ENCODE measurements around the gene WBP1L. TPM values are rescaled to one million over a fixed set of nuclear protein-coding genes. Genes with fewer than 3 reads are reported as not detected.

WBP1L gene
- total and polyA plus RNA-seq, 4 donors = 12.3 to 43.6 (median 27.6) TPM

DNA sequence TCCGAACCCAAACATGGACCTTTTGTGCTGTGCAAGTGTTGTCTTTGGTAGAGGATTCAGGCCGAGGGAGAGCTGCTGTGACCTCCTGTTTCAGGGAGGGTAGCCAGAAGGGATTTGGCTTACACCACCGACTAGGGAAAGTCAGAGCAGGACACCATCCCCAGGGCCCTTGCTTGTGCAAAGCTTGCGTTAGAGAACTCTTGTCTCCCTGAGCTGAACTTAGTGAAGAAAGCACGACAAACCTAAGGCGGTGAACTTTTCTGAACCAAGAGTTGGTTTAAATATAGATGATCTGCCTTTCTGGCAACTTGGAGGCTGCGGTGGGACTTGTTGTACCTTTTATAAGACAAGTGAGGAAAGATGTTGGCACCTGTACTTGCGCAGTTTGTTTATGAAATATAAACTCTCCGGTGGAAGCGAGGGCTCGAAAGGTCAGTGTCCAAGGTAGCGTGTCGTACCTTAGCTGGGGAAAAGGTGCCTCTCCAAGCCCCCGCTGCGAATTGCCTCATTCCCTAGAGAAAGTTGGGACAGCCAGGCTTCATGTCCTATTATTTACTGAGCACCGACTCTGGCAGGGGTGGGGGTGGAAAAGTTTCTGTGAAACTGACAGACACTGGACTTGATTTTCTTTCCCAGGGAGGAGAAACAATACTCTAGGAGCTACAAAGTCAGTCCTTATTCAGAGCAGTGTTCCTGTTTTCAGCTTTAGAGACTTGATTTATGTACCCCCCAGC, 31.6 kb downstream of the WBP1L start:
- Histone ChIP-seq H3K36me3 (ENCODE audit: control insufficient read depth in 4 of 4, insufficient read depth in 3 of 4, low read depth in 1 of 4, low read length in 3 of 4) (no peaks in the 10 kb centered on the region), H3K4me1 (ENCODE audit: control insufficient read depth in 4 of 4, insufficient read depth in 4 of 4, low read length in 3 of 4) (peaks cover 19 to 51% (median 37%) of the 10 kb centered on the region in 4 donors), H3K27ac (ENCODE audit: low read depth in 1 of 2, low read length in 2 of 2) (peak overlapping the region; percentile 89 to 97), H3K9ac (ENCODE audit: low read depth in 1 of 2, low read length in 2 of 2) (peak overlapping the region; percentile 30 to 97), H3K4me3 (ENCODE audit: low read depth in 1 of 3, low read length in 3 of 3) (peak overlapping the region in 1 of 3 donors; percentile 5), H3K9me3 (ENCODE audit: control insufficient read depth in 4 of 4, low read length in 3 of 4) (no peaks in the 10 kb centered on the region), H3K27me3 (ENCODE audit: control insufficient read depth in 4 of 4, insufficient read depth in 4 of 4, low read length in 3 of 4) (no peaks in the 10 kb centered on the region)
- TF ChIP-seq JUND (IDR thresholded peaks at IDR 0.05) = peak in 1 of 2 donors; percentile 73
- TF ChIP-seq RAD21 (IDR thresholded peaks at IDR 0.05) = peak in 1 of 2 donors; percentile 10
- TF ChIP-seq SP1 (IDR thresholded peaks at IDR 0.05) = peak; percentile 73
- TF ChIP-seq NR2F2 (IDR thresholded peaks at IDR 0.05) = peak; percentile 57
- TF ChIP-seq YY1 (IDR thresholded peaks at IDR 0.05) = peak; percentile 19
- no peak for TF ChIP-seq EGR1 (IDR thresholded peaks at IDR 0.05; ENCODE audit: low read depth in 2 of 2)
- peak; percentile 28 to 75 for TF ChIP-seq HNF4A (conservative IDR thresholded peaks at IDR 0.05)
- no peak for TF ChIP-seq HNF4G (IDR thresholded peaks at IDR 0.05)
- TF ChIP-seq, protein P1, sequence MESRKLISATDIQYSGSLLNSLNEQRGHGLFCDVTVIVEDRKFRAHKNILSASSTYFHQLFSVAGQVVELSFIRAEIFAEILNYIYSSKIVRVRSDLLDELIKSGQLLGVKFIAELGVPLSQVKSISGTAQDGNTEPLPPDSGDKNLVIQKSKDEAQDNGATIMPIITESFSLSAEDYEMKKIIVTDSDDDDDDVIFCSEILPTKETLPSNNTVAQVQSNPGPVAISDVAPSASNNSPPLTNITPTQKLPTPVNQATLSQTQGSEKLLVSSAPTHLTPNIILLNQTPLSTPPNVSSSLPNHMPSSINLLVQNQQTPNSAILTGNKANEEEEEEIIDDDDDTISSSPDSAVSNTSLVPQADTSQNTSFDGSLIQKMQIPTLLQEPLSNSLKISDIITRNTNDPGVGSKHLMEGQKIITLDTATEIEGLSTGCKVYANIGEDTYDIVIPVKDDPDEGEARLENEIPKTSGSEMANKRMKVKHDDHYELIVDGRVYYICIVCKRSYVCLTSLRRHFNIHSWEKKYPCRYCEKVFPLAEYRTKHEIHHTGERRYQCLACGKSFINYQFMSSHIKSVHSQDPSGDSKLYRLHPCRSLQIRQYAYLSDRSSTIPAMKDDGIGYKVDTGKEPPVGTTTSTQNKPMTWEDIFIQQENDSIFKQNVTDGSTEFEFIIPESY (IDR thresholded peaks at IDR 0.05) = no peak
- TF ChIP-seq RXRA (IDR thresholded peaks at IDR 0.05) = peak; percentile 57 to 79
- DNase-seq (ENCODE audit: low spot score) = no peak
- 21% methylated on average over 16 of the region's 16 CpGs for WGBS

DNA sequence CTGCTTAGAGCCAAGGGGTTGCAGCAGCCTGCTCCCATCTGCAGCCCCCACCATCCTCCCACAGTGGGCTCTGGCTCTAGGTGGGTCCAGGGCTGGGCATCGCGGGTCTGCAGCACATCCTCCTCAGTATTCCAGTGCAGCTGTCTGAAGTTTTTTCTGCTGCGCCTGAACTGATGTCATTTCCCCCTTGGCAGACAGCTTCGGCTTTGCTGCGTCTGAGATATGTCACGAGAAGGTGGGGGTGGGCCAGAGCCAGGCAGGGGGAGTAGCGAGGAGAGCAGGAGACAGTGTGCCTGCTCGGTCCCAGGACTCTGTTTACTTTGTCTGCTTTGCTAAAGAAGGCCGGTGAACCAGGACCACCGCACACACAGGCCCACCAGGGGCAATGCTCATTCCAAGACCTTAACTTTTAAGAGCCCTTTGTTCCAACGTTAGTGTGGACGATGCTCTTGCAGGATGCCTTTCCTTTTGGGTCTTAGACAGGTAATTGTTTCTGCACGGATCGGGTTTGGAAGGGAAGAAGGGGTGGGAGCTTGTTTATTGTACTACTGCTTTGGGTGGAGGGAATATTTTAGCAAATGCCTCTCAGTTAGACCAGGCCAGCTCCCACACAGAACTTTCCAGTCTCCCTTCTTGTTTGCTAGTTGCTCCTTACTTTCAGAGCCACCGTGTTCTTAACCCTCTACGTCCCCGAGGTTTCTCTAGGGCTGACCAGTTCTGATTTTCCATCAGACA, 32.4 kb downstream of the WBP1L start:
- Histone ChIP-seq H3K27me3 (ENCODE audit: control insufficient read depth in 4 of 4, insufficient read depth in 4 of 4, low read length in 3 of 4) (no peaks in the 10 kb centered on the region), H3K36me3 (ENCODE audit: control insufficient read depth in 4 of 4, insufficient read depth in 3 of 4, low read depth in 1 of 4, low read length in 3 of 4) (no peaks in the 10 kb centered on the region), H3K4me1 (ENCODE audit: control insufficient read depth in 4 of 4, insufficient read depth in 4 of 4, low read length in 3 of 4) (peaks cover 24 to 55% (median 45%) of the 10 kb centered on the region in 4 donors), H3K4me3 (ENCODE audit: low read depth in 1 of 3, low read length in 3 of 3) (peak overlapping the region in 2 of 3 donors; percentile 5 to 19), H3K9me3 (ENCODE audit: control insufficient read depth in 4 of 4, low read length in 3 of 4) (no peaks in the 10 kb centered on the region), H3K27ac (ENCODE audit: low read depth in 1 of 2, low read length in 2 of 2) (peak overlapping the region; percentile 89 to 97), H3K9ac (ENCODE audit: low read depth in 1 of 2, low read length in 2 of 2) (peak overlapping the region; percentile 40 to 97)
- TF ChIP-seq, protein P2, sequence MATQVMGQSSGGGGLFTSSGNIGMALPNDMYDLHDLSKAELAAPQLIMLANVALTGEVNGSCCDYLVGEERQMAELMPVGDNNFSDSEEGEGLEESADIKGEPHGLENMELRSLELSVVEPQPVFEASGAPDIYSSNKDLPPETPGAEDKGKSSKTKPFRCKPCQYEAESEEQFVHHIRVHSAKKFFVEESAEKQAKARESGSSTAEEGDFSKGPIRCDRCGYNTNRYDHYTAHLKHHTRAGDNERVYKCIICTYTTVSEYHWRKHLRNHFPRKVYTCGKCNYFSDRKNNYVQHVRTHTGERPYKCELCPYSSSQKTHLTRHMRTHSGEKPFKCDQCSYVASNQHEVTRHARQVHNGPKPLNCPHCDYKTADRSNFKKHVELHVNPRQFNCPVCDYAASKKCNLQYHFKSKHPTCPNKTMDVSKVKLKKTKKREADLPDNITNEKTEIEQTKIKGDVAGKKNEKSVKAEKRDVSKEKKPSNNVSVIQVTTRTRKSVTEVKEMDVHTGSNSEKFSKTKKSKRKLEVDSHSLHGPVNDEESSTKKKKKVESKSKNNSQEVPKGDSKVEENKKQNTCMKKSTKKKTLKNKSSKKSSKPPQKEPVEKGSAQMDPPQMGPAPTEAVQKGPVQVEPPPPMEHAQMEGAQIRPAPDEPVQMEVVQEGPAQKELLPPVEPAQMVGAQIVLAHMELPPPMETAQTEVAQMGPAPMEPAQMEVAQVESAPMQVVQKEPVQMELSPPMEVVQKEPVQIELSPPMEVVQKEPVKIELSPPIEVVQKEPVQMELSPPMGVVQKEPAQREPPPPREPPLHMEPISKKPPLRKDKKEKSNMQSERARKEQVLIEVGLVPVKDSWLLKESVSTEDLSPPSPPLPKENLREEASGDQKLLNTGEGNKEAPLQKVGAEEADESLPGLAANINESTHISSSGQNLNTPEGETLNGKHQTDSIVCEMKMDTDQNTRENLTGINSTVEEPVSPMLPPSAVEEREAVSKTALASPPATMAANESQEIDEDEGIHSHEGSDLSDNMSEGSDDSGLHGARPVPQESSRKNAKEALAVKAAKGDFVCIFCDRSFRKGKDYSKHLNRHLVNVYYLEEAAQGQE (IDR thresholded peaks at IDR 0.05) = no peak
- TF ChIP-seq, protein P3, sequence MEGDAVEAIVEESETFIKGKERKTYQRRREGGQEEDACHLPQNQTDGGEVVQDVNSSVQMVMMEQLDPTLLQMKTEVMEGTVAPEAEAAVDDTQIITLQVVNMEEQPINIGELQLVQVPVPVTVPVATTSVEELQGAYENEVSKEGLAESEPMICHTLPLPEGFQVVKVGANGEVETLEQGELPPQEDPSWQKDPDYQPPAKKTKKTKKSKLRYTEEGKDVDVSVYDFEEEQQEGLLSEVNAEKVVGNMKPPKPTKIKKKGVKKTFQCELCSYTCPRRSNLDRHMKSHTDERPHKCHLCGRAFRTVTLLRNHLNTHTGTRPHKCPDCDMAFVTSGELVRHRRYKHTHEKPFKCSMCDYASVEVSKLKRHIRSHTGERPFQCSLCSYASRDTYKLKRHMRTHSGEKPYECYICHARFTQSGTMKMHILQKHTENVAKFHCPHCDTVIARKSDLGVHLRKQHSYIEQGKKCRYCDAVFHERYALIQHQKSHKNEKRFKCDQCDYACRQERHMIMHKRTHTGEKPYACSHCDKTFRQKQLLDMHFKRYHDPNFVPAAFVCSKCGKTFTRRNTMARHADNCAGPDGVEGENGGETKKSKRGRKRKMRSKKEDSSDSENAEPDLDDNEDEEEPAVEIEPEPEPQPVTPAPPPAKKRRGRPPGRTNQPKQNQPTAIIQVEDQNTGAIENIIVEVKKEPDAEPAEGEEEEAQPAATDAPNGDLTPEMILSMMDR (IDR thresholded peaks at IDR 0.05; ENCODE audit: low read depth, low read length, missing input control) = no peak
- TF ChIP-seq YY1 (IDR thresholded peaks at IDR 0.05) (no peak), FOXA1 (IDR thresholded peaks at IDR 0.05) (no peak), GABPA (IDR thresholded peaks at IDR 0.05 in 1 of 2, conservative IDR thresholded peaks at IDR 0.05 in 1 of 2) (no peak), JUND (IDR thresholded peaks at IDR 0.05) (no peak), HNF4A (conservative IDR thresholded peaks at IDR 0.05) (no peak), FOXA2 (IDR thresholded peaks at IDR 0.05) (no peak)
- TF ChIP-seq, protein P4, sequence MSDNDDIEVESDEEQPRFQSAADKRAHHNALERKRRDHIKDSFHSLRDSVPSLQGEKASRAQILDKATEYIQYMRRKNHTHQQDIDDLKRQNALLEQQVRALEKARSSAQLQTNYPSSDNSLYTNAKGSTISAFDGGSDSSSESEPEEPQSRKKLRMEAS (IDR thresholded peaks at IDR 0.05) = no peak
- TF ChIP-seq, protein P5, sequence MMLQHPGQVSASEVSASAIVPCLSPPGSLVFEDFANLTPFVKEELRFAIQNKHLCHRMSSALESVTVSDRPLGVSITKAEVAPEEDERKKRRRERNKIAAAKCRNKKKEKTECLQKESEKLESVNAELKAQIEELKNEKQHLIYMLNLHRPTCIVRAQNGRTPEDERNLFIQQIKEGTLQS (IDR thresholded peaks at IDR 0.05) = no peak
- no peak for DNase-seq (ENCODE audit: low spot score)
- 26% methylated on average over 17 of the region's 17 CpGs for WGBS

Measured in liver (tissue), 9 donors.